Amygdala (tissue), 56 donors: ENCODE measurements around the gene PCGF6.
"Not testable (repeated sequence)": the region's sequence is repeated elsewhere in the genome, so short reads cannot be mapped to it uniquely, and the experiment has no call there.

Experiments used
- DNase-seq, 56 donors: peaks; one replicate each; lab custom pipeline; 2025; lab: John Stamatoyannopoulos, UW

The PCGF6 gene, protein sequence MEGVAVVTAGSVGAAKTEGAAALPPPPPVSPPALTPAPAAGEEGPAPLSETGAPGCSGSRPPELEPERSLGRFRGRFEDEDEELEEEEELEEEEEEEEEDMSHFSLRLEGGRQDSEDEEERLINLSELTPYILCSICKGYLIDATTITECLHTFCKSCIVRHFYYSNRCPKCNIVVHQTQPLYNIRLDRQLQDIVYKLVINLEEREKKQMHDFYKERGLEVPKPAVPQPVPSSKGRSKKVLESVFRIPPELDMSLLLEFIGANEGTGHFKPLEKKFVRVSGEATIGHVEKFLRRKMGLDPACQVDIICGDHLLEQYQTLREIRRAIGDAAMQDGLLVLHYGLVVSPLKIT

DNA sequence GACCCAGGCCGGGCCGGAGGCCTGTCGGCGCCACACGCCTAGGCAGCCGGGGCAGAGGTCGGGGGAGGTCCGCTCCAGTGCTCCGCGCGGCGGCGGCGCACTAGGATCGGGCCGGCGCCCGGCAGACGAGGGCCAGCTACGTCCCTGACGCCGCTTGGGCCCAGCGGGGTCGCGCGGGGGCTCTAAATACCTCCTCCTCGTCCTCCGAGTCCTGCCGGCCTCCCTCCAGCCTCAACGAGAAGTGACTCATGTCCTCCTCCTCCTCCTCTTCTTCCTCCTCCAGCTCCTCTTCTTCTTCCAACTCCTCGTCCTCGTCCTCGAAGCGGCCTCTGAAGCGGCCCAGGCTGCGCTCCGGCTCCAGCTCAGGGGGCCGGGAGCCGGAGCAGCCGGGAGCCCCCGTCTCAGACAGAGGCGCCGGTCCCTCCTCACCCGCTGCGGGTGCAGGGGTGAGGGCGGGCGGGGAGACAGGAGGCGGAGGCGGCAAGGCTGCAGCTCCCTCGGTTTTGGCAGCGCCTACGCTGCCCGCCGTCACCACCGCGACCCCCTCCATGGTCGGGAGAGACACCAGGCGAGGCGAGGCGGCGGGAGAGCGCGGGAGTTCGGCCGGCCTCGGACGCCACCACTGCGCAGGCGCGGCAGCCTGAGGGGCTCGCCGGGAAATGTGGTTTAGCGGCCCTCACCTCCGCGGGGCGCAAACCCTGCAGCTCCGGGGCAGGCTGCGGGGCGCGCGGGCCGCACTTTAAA lies at the start of gene PCGF6:
PCGF6 (minus strand) TSS at position 624 of the 744 bp plus-strand sequence; CDS start at position 550, 74 bp downstream.
- DNase-seq = peak in 52 of 56 donors; percentile 1 to 83 (median 61)

DNA sequence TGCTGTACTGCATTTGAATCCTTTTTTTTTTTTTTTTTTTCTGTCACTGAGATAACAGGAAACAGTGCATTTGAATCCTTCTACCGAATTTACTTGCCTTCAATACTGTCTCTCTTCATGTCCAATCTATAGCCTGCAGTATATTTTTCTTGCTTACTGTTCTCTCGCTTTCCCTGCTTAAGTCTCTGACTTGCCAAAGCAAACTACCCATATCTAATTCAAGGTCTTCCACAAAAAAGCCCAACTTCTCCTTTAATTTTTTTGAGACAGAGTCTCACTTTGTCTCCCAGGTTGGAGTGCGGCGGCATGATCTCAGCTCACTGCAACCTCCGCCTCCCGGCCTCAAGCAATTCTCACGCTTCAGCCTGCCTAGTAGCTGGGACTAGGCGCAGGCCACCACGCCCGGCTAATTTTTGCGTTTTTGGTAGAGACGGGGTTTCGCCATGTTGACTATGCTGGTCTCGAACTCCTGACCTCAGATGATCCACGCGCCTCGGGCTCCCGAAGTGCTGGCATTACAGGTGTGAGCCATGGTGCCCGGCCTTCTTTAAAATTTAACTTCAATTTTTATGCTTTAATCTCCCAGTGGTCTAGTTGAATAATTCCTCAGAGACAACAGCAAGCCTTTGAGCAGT lies 46.4 kb upstream of the PCGF6 start:
- DNase-seq = no peak

DNA sequence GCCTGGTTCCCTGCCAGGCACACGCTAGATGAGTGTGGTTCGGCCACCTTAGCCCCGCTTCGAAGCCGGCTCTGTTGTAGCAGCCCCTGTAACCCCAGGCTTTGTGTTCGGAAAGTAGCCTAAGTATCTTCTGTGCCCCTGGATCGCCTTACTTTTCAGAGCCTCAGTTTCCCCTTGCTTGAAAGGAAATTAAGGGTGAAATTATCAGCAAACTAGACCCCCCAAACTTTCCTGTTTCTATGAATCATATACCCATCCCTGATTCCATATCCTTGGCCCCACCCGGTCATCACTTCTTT lies 45.8 kb upstream of the PCGF6 start:
- DNase-seq = no peak

DNA sequence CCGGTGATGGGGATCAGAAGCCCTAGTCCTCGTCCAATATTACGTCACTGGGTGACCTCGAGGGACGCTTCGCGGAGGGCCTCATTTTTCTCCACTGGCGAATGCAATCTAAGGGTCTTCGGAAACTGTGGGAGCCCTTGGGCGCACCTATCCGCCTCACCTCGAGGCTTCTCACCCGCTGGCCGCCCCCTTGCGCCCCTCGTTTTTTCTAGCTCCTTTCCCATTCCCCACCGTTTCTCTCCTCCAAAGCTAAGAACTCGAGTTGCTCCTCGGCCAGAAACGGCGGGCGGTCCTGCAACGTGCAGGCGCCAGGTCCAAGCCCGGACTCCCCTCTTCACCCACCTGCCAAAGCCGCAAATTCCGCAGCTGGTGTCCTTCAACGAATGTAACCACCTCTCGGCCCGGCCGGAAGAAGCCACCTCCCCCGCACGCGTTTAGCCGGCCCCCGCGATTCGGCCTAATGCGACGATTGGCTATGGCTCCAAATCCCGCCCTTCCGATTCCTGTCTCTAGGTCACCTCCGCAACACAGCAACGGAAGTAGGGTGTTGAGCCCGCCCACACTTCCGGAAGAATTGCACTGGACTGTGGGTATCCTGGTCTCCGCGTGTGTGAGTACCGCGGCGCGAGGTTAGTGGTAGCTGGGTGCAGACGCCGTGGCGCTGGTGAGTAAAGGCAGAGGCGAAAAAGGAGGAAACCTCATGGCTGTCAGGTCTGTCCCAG lies 45.3 kb upstream of the PCGF6 start, which contains the start of the genes ATP5MK and PDCD11:
ATP5MK (minus strand) TSS at position 409 of the 722 bp plus-strand sequence. CDS start 4,018 bp downstream, outside the sequence.
PDCD11 (plus strand) TSS at position 560 of the 722 bp plus-strand sequence. CDS start 1,801 bp downstream, outside the sequence.
- DNase-seq = peak; percentile 75 to 99 (median 96)

DNA sequence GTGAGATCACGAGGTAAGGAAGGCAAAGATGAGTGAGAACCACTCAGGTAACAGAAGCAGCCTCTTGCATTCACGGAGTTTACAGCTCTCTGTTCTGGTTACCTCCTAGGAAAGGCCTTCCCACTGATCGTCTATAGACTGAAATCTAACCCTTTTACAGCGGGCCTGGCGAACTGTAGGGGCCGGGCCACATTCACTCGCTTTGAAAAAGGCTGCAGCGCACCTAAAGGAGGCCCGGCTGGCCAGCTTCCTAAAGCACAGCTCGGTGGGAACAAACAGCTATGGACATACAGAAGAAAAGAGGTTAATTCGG lies 44.8 kb upstream of the PCGF6 start:
- no peak for DNase-seq

DNA sequence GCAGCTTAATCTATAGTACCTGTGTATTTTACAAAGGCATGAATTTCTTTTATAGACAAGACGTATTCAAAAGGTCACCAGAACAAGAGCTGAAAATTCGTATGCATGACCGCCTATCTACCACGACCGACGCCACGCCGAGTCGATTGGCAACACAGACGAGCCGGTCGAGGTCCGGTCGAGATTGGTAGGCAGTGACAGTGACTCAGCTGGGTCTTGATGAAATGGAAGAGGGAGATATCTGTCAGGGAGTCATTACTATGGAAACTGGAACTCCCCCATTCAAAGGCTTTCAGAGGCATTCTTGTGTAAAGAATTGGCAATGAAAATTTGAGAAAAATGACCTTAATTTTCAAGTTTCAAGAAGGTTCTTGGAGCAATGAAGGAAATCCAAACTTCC lies 43.2 kb upstream of the PCGF6 start:
- no peak for DNase-seq

DNA sequence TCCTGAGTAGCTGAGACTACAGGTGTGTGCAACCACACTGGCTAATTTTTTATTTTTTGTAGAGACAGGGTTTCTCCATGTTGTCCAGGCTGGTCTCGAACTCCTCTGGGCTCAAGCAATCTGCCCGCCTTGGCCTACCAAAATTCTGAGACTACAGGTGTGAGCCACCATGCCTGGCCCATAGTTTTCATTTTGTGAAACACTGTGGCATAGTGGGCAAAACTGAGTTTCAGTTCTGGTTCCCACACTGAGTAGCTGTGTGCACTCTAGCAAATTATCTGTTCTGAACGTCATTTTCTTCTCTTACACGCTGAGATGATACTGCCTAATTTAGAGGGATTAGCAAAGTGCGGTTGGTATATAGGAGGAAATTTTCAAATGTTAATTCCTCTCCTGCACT lies 31.8 kb upstream of the PCGF6 start:
- no peak for DNase-seq

DNA sequence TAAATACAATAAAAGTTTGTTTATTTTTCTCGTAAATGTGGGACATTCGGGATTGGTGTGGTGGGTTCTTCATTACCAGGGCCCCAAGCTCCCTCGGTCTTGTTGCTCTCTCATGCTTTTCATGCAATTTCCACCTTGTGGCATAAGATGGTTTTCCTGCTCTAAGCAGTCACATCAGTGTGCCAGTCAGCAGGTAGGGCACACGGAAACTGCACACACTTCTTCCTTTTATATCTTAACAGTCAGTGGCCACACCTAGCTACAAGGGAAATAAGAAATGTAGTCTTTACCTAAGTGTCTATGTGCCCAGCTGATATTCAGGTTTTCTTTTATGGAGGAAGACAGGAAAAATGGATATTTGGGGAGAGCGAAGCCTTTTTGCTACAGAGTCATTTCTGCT lies 23.3 kb upstream of the PCGF6 start:
- no peak for DNase-seq

DNA sequence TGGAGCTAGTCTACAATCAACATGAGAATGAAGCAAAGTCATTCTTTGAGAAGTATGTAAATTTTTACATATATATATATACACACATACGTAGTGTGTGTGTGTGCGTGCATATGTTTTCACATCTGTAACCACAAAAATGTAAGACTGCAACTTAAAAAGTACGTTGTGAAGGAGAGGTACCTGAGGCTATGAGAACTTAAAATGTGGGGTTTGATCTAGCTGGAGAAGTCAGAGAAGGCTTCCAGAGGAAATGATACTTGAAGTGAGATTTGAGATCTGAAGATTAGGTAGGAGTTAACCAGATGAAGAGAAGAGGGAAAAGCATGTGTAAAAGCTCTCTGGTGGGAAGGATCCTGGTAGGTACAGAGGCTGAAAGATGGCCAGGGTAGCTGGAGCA lies 22.6 kb upstream of the PCGF6 start:
- no peak for DNase-seq

DNA sequence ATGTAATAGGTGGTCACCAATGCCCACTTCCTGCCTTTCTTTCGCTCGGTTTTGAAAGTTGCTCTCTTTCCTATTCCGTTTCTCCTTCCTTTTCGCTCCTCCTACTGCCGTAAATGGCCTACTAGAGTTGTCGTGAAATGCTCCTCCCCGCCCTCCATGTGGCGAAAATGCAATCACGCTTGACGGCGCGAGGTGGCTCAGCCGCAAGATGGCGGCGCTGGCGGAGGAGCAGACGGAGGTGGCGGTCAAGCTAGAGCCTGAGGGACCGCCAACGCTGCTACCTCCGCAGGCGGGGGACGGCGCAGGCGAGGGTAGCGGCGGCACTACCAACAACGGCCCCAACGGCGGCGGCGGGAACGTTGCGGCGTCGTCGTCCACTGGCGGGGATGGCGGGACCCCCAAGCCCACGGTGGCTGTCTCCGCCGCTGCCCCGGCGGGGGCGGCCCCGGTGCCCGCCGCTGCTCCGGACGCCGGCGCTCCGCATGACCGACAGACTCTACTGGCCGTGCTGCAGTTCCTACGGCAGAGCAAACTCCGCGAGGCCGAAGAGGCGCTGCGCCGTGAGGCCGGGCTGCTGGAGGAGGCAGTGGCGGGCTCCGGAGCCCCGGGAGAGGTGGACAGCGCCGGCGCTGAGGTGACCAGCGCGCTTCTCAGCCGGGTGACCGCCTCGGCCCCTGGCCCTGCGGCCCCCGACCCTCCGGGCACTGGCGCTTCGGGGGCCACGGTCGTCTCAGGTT lies 17.0 kb upstream of the PCGF6 start, which contains the start of gene TAF5:
TAF5 (plus strand) TSS at position 195 of the 737 bp plus-strand sequence; CDS start at position 209, 14 bp downstream.
- DNase-seq = peak; percentile 25 to 95 (median 83)

DNA sequence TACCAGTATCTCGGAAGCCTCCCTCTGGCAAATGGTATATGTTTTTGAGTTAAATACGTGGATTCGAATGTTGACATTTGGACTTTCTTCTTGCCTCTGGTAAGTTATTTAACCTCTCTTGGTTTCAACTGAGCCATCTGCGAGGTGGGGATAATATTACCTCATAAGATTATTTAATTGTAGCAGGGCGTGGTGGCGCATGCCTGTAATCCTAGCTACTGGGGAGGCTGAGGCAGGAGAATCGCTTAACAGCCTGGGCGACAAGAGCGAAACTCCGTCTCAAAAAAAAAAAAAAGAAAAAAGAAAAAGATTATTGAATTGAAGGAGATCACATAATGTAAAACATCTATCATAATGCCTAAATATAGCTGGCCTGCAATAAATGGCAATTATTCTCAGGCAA lies 16.4 kb upstream of the PCGF6 start:
- peak in 1 of 56 donors; percentile 22 for DNase-seq

DNA sequence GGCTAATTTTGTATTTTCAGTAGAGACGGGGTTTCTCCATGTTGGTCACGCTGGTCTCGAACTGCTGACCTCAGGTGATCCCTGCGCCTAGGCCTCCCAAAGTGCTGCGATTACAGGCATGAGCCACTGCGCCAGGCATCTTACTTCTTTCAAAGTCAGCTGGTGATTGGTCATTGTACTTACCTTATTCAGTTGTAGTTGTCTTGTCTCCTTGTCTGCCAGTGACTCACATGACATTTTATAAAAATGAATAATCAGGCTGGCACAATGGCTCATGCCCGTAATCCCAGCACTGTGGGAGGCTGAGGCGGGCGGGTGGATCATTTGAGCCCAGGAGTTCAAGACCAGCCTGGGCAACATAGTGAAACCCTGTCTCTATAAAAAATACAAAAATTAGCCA lies 9.9 kb upstream of the PCGF6 start:
- DNase-seq = not testable (repeated sequence)

DNA sequence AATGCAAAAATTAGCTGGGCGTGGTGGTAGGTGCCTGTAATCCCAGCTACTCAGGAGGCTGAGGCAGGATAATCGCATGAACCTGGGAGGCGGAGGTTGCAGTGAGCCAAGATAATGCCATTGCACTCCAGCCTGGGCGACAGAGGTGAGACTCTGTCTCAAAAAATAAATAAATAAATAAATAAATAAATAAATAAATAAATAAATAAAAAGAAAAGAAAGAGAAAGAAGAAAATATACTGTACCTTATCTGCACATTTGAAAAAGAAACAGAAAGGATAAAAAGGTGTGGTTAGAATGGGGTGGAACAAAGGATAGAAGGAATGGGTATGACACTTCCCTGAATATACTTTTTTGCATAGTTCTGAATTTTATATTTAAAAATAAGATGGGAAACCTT lies 8.6 kb upstream of the PCGF6 start:
- DNase-seq = not testable (repeated sequence)

DNA sequence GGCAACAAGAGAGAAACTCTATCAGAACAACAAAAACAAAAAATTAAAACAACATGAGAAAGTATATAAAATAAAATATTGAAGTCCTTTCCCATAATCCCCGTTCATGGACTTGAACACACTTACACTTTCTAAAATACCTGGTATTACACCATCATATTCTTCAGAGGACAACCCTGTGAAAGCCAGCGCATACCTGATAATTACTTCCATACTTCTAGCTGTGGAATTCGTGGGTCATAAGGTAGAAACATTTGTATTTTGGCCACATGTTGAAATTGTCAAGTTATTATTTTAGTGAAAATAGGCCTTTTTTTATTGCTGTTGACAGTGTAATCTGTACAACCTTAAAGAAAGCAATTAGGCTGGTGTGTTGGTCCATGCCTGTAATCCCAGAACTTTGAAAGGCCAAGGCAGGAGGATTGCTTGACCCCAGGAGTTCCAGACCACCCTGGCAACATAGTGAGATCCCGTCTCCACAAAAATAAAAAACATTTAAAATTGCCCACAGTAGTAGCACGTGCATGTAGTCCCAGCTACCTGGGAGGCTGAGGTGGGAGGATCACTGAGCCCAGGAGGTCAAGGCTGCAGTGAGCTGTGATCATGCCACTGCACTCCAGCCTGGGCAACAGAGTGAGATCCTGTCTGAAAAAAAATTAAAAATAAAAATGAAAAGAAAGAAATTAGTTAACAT lies 5.1 kb upstream of the PCGF6 start:
- DNase-seq = no peak

DNA sequence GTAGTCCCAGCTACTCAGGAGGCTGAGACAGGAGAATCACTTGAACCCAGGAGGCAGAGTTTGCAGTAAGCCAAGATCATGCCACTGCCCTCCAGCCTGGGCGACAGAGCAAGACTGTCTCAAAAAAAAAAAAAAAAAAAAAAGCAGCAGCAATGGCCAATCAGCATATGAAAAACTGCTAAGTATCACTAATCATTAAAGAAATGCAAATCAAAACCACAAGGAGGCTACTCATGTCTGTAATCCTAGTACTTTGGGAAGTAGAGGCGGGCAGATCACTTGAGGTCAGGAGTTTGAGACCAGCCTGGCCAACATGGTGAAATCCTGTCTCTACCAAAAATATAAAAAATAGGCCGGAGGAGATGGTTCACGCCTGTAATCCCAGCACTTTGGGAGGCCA lies 3.6 kb upstream of the PCGF6 start:
- not testable (repeated sequence) for DNase-seq

DNA sequence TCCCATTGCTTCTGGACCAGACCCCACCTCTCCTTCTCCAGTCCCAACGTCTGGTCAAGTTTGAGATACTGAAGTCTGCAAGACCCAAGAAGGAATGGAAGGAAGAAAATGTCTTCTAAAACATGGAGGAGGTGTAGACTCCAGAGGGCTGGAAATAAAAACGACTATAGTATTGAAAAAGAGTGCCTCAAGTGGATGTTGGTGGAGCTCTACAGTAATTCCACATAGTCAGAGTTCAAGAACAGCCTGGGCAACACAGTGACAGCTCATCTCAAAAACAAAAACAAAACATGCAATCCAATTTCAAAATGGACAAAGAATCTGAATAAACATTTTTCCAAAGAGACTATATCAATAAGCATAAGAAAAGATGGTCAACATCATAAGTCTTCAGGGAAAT lies 2.3 kb upstream of the PCGF6 start:
- no peak for DNase-seq

DNA sequence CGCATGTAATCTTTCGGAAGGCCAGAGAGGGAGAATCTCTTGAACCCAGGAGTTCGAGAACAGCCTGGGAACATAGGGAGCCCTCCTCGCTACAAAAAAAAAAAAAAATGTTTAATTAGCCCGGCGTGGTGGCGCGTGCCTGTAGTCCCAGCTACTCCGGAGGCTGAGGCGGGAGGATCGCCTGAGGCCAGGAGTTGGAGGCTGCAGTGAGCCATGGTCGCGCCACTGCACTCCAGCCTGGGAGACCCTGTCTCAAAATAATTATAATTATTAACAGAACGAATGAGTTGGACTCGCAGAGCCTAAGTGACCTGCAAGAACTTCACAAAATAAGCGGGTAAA lies 794 bp downstream of the PCGF6 start:
- DNase-seq = peak in 1 of 56 donors; percentile 18

DNA sequence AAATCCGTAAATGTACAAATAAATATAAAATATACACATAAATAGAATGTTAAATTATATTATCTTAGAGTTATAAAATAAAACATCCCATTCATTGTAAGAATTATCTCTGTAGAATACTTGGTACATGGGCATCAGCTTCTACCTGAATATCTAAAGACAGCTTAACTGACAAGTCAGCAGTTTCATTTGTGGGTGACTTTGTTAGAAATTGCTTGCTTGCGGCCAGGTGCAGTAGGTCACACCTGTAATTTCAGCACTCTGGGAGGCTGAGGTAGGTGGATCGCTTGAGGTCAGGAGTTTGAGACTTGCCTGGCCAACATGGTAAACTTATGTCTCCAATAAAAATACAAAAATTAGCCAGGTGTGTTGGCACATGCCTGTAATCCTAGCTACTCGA lies 14.6 kb downstream of the PCGF6 start:
- no peak for DNase-seq

DNA sequence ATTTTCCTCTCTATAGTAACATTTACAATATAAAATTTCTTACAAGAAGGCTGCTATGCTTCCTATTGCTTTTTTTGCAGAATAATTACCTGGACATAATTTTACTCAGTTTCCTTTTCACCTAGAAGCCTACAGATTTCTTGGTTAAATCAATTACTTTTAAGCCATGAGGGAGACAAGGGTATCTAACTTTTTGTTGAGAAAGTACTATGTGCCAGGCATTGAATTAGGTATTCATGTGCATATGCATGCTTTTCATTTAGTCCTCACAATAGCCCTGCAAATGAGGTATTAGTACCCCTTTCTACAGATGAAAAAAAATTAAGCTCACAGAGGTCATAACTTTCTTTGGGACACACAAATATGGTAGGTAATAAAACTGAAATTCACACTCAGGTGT lies 16.4 kb downstream of the PCGF6 start:
- no peak for DNase-seq
